Spleen (tissue), 11 donors: ENCODE data around the gene PSME2. TPM values are rescaled to one million over a fixed set of nuclear protein-coding genes. Genes with fewer than 3 reads are reported as not detected.

Experiments used
- DNase-seq: peaks from one replicate; pipeline ENCODE4 v3.0.0-alpha.2; 2020
- H3K27ac ChIP-seq, 8 donors: fragments of 200-600 bp; sonication (generic) in 7 of 8; 1 replicate in 4 of 8; 2 replicates in 4 of 8; pipeline versions ENCODE4 v1.5.0 to v1.8.0; 2016 to 2021; ENCODE audit warnings: inconsistent platforms in 4 of 8, mild to moderate bottlenecking in 4 of 8, moderate library complexity in 1 of 8
- H3K27me3 ChIP-seq, 7 donors: fragments of 200-600 bp; sonication (generic) in 6 of 7; replicated peaks in 1 of 7; 1 replicate in 4 of 7; 2 replicates in 3 of 7; pipeline versions ENCODE4 v1.5.0 to v1.8.0; 2016 to 2021; ENCODE audit warnings: inconsistent platforms in 3 of 7, mild to moderate bottlenecking in 1 of 7
- H3K36me3 ChIP-seq, 6 donors: fragments of 200-600 bp; sonication (generic) in 5 of 6; 1 replicate in 4 of 6; 2 replicates in 2 of 6; pipeline versions ENCODE4 v1.5.0 to v1.8.0; 2016 to 2021; ENCODE audit warnings: inconsistent platforms in 2 of 6
- H3K4me1 ChIP-seq, 6 donors: fragments of 200-600 bp; sonication (generic) in 5 of 6; 1 replicate in 3 of 6; 2 replicates in 3 of 6; pipeline versions ENCODE4 v1.5.0 to v1.8.0; 2016 to 2021; ENCODE audit warnings: inconsistent platforms in 3 of 6
- H3K4me3 ChIP-seq, 8 donors: fragments of 200-600 bp; sonication (generic) in 7 of 8; 1 replicate in 4 of 8; 2 replicates in 4 of 8; pipeline versions ENCODE4 v1.5.0 to v1.8.0; 2016 to 2021; ENCODE audit warnings: inconsistent platforms in 4 of 8, mild to moderate bottlenecking in 4 of 8, moderate library complexity in 2 of 8
- H3K9me3 ChIP-seq, 8 donors: fragments of 200-600 bp; sonication (generic) in 7 of 8; 1 replicate in 4 of 8; 2 replicates in 4 of 8; pipeline versions ENCODE4 v1.5.0 to v1.8.0; 2016 to 2021; ENCODE audit warnings: inconsistent platforms in 4 of 8
- CTCF ChIP-seq, 11 experiments: fragments of 200-600 bp in 7 of 11; fragments of 450-650 bp in 4 of 11; sonication (generic) in 4 of 11; IDR thresholded peaks in 8 of 11; conservative IDR thresholded peaks in 3 of 11; 1 replicate in 7 of 11; 2 replicates in 4 of 11; pipeline versions ENCODE4 v1.4.0 to v1.8.0; 2016 to 2021; ENCODE audit warnings: antibody characterized with exemption in 11 of 11, inconsistent platforms in 4 of 11, mild to moderate bottlenecking in 1 of 11
- POLR2A ChIP-seq, 3 donors: fragments of 450-650 bp; IDR thresholded peaks; one replicate each; pipeline ENCODE4 v1.5.1; 2017; ENCODE audit warnings: antibody characterized with exemption in 3 of 3, mild to moderate bottlenecking in 1 of 3
- POLR2AphosphoS5 ChIP-seq, 3 donors: sonication (generic); formaldehyde crosslinking; IDR thresholded peaks; one replicate each; pipeline ENCODE4 v1.5.1; 2017; ENCODE audit warnings: antibody characterized with exemption in 3 of 3
- WGBS, 5 donors: extraction: QIAGEN DNeasy Blood & Tissue Kit in 3 of 5; methylation state at CpG; one replicate each; pipeline versions ENCODE4 v1.1.5 to v1.1.7; 2013 to 2018; 5-methylcytosine and 5-hydroxymethylcytosine counted together
- intact Hi-C: fragments of 100-400 bp; cut with DNase I; formaldehyde crosslinking; loops from one replicate; pipeline ENCODE4 v1.15.0; 2023; ENCODE audit warnings: low total_unique reads
- polyA plus RNA-seq, 3 donors: library from polyadenylated mRNA; stranded (reverse); fragments of 200-250 nt; gene quantifications; one replicate each; pipeline ENCODE4 v1.2.1, GENCODE V29; 2013
- total RNA-seq, 7 donors: library from RNA; depleted of rRNA in 3 of 7; stranded (reverse); fragments of >200 nt in 3 of 7; fragmentation: NEBNext Ultra II Directional in 4 of 7; extraction: Animal tissue kit (Norgen Biotek cat#: 25700) in 4 of 7; gene quantifications; one replicate each; pipeline versions ENCODE4 v1.1.0 to v1.2.1, GENCODE V29; 2016 to 2021
- donor health status: healthy with polysubstance abuse.
- donor health status: DM: no; HTN: no; CAD: no; lungs with moderate emphysema.
- donor health status: DM: no; HTN: no; CAD: no.
- donor health status: Bipolar disorder and iron deficiency.
- donor health status: healthy.
- donor health status: DM: no; HTN: no; CAD: no.
- donor health status: DM: yes; HTN: yes; CAD: no.

The PSME2 gene
- total and polyA plus RNA-seq, 10 donors: 80.0 to 509 (median 258) TPM

- H3K4me3 ChIP-seq: no peak overlapping the region
- TF ChIP-seq POLR2AphosphoS5 (IDR thresholded peaks at IDR 0.05) (no peak), POLR2A (IDR thresholded peaks at IDR 0.05) (no peak), CTCF (IDR thresholded peaks at IDR 0.05 in 8 of 11, conservative IDR thresholded peaks at IDR 0.05 in 3 of 11) (no peak)
- peaks cover 0 to 88% (median 52%) of the 10 kb centered on the region in 6 donors for H3K36me3 ChIP-seq
- no peaks in the 10 kb centered on the region for H3K9me3 ChIP-seq
- peak; percentile 40 for DNase-seq
- WGBS, 5 donors: 95 to 100% (median 97%) methylated on average over 2 to 3 of the region's 3 CpGs
- intact Hi-C loops: no loop called here
- H3K27ac ChIP-seq: no peak overlapping the region
- no peaks in the 10 kb centered on the region for H3K27me3 ChIP-seq
- peaks cover under 1 to 21% (median 4%) of the 10 kb centered on the region in 6 donors for H3K4me1 ChIP-seq
Observed at GRCh38 chr14:24100982-24101494, 45.4 kb downstream of the PSME2 start.

- 77 to 88% (median 82%) methylated on average over 4 of the region's 4 CpGs for WGBS, 5 donors
- Histone ChIP-seq H3K27ac (no peak overlapping the region), H3K4me1 (peaks cover 6 to 22% (median 8%) of the 10 kb centered on the region in 6 donors), H3K27me3 (no peaks in the 10 kb centered on the region), H3K36me3 (peaks cover 0 to 88% (median 52%) of the 10 kb centered on the region in 6 donors), H3K9me3 (no peaks in the 10 kb centered on the region), H3K4me3 (no peak overlapping the region)
- no peak for TF ChIP-seq POLR2AphosphoS5 (IDR thresholded peaks at IDR 0.05)
- TF ChIP-seq CTCF (IDR thresholded peaks at IDR 0.05 in 8 of 11, conservative IDR thresholded peaks at IDR 0.05 in 3 of 11): no peak
- no peak for TF ChIP-seq POLR2A (IDR thresholded peaks at IDR 0.05)
- peak; percentile 40 for DNase-seq
- intact Hi-C loops: no loop called here
Observed at GRCh38 chr14:24100197-24100981, 46.0 kb downstream of the PSME2 start.

GRCh38 chr14:24098927-24099813 lies 47.2 kb downstream of the PSME2 start:
- H3K27ac ChIP-seq: no peak overlapping the region
- DNase-seq: peak; percentile 74
- H3K9me3 ChIP-seq: no peaks in the 10 kb centered on the region
- H3K4me1 ChIP-seq: peaks cover 6 to 31% (median 15%) of the 10 kb centered on the region in 6 donors
- no peak overlapping the region for H3K4me3 ChIP-seq
- WGBS, 5 donors: 92 to 96% (median 94%) methylated on average over 10 to 17 of the region's 17 CpGs
- TF ChIP-seq POLR2AphosphoS5 (IDR thresholded peaks at IDR 0.05): no peak
- TF ChIP-seq CTCF (IDR thresholded peaks at IDR 0.05 in 8 of 11, conservative IDR thresholded peaks at IDR 0.05 in 3 of 11): no peak
- no peak for TF ChIP-seq POLR2A (IDR thresholded peaks at IDR 0.05)
- intact Hi-C loops: no loop called here
- H3K36me3 ChIP-seq: peaks cover 0 to 77% (median 52%) of the 10 kb centered on the region in 6 donors
- H3K27me3 ChIP-seq: no peaks in the 10 kb centered on the region
